Measurements from ENCODE around the gene RASA4B.
"Not testable (repeated sequence)": the region's sequence is repeated elsewhere in the genome, so short reads cannot be mapped to it uniquely, and the experiment has no call there.

The RASA4B gene

DNA sequence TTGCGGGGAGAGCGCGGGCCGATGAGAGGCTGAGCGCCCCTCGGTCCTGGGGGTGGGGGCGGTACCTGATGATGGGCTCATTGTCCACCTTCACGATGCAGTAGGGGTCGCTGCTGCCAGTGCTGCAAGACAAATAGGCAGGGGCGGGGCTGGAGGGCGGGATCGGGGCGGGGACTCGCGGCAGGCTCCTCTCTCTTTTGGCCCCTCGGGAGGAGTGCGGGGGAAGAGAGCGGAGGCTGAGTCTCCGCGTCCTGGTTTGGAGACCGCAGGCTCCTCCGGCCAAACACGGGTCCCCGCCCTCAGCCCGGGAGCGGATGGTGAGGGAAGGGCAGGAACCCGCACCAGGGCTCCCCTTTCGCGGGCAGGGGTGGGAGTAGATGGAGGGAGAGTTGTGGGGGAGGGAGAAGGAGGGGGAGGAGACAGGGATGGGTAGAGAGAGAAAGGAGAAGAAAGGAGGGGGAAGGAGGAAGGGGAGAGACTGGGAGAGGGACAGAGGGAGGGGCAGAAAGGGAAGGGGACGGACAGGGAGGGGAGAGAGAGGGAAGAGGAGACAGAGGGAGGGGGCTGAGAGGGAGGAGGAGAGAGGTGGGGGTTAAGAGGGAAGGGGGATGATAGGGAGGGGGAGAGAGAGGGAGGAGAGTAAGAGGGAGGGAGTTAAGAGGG is 5.6 kb downstream of the RASA4B start:
- not testable (repeated sequence) for DNase-seq (ENCODE audit: low spot score)

GRCh38 chr7:102510575-102510974 is 7.0 kb downstream of the RASA4B start:
- DNase-seq (ENCODE audit: low spot score) = not testable (repeated sequence)

DNA sequence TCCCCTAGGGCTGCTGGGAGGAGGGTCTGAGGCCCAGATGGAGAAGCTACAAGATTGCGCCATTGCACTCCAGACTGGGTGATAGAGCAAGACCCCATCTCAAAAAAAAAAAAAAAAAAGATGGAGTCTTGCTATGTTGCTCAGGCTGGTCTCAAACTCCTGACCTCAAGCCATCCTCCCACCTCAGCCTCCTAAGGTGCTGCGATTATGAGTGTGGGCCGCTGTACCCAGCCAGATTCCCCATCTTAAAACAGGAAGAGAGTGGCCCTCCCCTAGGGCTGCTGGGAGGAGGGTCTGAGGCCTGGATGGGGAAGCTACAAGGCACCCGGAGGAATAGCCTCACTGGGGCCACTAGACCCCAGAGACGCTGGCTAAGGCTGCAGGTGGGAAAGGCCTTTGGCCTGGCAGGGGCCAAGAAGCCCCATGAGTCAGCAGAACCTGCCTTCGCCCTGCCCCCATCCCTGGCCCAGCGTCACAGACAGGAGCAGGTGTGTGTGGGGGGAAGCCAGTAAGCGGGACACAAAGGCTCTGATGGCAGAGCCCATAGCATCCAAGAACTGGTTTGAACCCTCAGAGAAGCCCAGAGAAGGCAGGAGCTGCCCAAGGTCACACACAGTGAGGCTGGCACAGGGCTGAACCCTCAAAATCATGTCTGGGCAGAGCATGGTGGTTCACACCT is 10.0 kb downstream of the RASA4B start:
- DNase-seq (ENCODE audit: low spot score) = not testable (repeated sequence)

DNA sequence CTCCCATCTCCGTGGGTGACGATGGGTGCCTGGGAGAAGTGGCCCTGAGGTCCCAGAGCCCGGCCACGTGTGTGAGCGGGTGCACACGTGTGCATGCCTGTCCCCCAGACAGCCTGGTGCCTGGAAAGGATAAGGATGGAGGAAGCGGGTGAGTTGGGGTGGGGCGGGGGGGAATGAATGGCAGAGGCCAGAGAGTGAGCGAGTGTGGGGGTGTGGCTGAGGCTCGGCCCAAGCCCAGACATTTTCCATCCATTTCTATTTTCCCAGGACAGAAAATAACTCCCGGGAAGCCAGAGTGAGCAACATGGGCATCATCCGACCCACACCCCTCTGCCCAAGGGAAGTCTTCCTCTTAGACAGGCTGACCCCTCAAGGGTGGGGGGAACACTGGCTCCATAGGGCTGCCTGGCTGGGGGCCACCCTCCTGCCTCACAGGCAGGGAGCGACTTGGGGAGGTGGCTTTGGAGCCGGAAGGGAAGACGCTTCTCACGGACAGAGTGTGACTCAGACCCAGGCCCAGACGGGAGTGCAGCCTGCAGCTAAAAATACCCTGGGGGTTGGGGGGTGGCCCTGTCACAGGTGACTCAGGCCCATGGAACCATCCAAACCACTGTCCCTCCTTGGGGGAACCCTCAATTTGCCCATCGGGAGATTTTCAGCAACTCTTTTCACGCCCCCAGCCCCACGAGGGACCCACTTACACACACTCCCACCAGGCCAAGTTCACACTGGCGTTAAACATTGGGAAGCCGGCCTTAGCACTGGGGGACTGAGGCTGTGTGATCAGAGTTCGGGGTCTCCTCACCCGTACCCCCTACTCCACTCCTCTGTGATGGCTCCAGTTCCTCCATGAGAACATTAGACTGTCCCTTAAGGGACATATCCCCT is 12.0 kb downstream of the RASA4B start:
- DNase-seq (ENCODE audit: low spot score) = not testable (repeated sequence)

DNA sequence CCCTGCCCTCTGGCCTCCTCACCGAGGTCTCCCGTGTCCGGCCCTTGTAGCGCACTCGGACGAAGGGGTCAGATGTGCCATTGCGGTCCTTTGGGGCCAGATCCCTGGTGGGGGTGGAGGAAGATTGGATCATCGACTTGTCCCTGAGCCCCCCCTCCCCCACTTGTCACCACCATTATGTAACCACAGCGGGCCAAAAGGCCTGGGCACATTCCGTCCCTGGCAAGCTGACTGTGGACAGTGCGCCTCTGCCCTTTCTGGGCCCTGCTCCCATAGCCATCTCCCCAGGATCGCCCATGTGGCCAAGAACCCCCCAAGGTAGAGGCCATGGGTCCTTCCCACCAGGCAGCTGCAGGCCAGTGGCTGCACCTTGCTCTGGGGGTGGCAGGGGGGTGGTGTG is 14.4 kb downstream of the RASA4B start:
- DNase-seq (ENCODE audit: low spot score) = not testable (repeated sequence)

DNA sequence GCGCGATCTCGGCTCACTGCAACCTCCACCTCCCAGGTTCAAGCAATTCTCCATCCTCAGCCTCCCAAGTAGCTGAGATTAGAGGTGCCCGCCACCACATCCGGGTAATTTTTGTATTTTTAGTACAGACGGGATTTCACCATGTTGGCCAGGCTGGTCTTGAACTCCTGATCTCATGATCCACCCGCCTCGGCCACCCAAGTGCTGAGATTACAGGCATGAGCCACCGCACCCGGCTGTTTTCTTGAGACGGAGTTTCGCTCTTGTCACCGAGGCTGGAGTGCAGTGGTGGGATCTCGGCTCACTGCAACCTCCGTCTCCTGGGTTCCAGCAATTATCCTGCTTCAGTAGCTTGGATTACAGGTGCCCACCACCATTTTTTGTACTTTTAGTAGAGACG is 19.3 kb downstream of the RASA4B start:
- DNase-seq (ENCODE audit: low spot score) = not testable (repeated sequence)

- DNase-seq (ENCODE audit: low spot score) = not testable (repeated sequence)
Measured at GRCh38 chr7:102497308-102497707, 20.3 kb downstream of the RASA4B start.

- not testable (repeated sequence) for DNase-seq (ENCODE audit: low spot score)
Measured at GRCh38 chr7:102496861-102497260, 20.7 kb downstream of the RASA4B start.

- DNase-seq (ENCODE audit: low spot score) = not testable (repeated sequence)
Measured at GRCh38 chr7:102494473-102495149, 23.0 kb downstream of the RASA4B start.

GRCh38 chr7:102494026-102494425 is 23.6 kb downstream of the RASA4B start:
- not testable (repeated sequence) for DNase-seq (ENCODE audit: low spot score)

- DNase-seq (ENCODE audit: low spot score) = not testable (repeated sequence)
Measured at GRCh38 chr7:102493220-102493935, 24.2 kb downstream of the RASA4B start.

GRCh38 chr7:102490529-102491075 is 27.0 kb downstream of the RASA4B start:
- DNase-seq (ENCODE audit: low spot score) = not testable (repeated sequence)

GRCh38 chr7:102484317-102484716 is 33.3 kb downstream of the RASA4B start:
- DNase-seq (ENCODE audit: low spot score) = not testable (repeated sequence)

DNA sequence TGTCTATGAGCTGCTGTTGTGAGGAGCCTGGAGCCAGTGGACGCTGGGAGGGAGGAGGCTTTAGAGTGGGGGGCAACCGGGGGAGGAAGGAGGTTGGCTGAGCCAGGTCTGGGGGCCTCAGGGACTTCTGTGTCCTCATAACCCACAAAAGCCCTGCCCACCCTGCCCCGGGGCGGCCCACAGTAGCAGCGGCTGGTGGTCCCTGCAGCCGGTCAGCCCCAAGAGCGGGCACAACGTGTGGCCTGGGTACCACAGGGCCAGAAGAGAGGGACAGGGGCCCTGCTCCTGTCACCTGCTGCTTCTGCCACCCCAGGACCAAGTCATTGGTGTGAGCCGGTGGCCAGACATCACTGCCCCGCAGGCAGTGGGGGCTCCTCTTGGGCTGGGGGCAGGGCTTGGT is 35.6 kb downstream of the RASA4B start:
- DNase-seq (ENCODE audit: low spot score) = not testable (repeated sequence)

GRCh38 chr7:102479982-102480637 is 37.5 kb downstream of the RASA4B start:
- not testable (repeated sequence) for DNase-seq (ENCODE audit: low spot score)

- DNase-seq (ENCODE audit: low spot score) = not testable (repeated sequence)
Measured at GRCh38 chr7:102479209-102479584, 38.4 kb downstream of the RASA4B start.

DNA sequence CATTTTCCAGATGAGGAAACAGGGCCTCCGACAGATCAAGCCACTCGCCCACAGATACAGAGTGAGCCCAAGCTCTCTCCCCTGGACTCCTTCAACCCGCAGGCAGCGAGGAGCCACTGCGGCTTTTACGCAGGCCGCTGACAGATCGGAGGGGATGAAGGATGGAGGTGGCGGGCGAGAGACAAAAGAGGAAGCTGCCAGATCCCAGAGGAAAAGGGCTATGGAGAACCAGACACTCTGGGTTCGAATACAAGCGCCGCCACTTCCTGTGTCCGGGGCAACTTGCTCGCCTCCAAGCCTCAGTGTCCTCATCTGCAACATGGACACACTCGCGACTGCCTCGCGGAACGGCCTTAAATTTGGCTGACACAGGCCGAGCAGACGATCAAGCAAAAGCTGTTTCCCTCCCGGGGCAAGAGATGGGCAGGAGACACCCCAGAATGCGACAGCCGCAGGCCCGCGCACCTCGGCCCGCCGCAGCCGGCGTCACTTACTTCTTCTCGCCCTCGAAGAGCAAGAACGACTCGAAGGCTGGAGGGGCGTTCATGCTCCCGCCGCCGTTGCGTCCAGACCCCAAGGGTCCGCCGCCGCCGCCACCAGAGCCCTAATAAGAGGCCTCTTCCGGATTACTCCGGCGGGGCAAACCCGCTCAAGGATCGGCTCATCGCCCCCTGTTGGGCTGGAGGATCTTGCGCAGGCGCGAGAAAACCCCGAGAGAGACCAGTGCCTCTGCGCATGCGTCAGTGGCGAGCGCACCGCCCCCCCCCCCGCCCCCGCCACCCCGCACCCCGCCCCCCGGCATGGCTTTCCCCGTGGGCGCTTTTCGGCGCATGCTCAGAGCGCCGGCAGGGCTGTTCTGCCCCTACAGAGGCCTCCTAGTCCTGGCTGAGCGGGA is 39.0 kb downstream of the RASA4B start, which contains the start of gene POLR2J:
TSS of gene POLR2J (minus strand) at position 609 of the 895 bp plus-strand sequence. CDS start at position 547, 62 bp downstream.
- not testable (repeated sequence) for DNase-seq (ENCODE audit: low spot score)

DNA sequence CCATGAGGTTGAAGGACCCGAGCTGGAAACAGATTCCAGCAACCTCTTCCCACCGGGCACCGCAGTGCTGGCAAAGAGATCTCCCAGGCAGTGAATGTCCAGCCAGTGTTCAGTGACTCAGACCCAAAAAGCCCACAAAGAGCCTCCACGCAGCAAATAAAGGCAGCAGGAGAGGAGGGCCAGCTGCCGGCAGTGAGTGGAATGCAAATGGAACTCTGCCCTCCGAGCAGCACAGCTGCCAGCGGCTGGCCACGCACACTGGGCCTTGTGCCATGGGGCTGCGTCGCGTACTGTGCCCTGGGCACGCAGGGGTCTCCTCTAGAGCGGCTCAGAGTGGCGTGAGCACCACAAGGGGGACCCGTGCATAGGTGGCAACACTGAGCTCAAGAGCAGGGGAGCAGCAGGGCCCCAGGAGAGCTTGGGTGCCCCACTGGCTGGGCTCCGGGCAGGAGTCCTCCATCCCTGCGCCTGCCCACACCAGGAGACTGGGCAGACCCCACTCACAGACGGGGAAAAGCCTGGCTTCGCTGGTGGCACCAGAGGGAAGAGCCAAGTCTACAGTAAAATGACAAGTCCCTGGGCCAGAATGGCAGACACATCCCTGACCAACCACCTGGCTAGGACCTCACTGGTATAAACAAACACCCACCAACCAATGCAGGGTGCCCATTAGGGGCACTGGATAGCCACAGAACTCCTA is 42.7 kb downstream of the RASA4B start:
- not testable (repeated sequence) for DNase-seq (ENCODE audit: low spot score)
